ENCODE data around the gene GALM.
A peak's percentile ranks its signal among the peaks of the same experiment; 100 is the strongest.
"Not testable (repeated sequence)": the region's sequence is repeated elsewhere in the genome, so short reads cannot be mapped to it uniquely, and the experiment has no call there.

GALM gene

DNA sequence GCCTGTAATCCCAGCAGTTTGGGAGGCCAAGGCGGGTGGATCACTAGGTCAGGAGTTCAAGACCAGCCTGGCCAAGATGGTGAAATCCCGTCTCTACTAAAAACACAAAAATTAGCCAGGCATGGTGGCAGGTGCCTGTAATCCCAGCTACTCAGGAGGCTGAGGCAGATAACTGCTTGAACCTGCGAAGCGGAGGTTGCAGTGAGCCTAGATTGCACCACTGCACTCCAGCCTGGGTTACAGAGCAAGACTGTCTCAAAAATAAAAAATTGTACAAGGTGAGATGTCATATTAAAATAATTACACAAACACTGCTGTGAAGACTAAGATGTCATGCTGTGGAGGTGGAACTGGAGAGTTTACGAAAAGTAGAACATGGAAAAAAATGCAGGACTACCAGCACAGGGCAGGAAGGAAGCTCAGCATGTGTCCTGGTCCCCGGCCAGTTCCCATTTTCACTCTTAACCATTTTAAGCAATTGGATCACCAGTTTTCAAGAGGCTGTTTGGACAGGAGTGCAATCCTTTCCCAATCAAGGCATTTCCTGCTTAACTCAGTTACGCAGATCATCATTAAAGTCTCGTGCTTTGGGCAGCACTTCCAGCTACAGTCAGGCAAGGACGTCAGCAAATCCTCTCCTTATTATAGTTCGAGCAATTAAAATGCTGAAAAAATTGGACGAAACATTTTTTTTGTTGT is 71.2 kb downstream of the GALM start:
- not testable (repeated sequence) for DNase-seq (ENCODE audit: low read depth in 1 of 2, low spot score in 1 of 2)

- DNase-seq (ENCODE audit: low read depth in 1 of 2, low spot score in 1 of 2): no peak
Observed at GRCh38 chr2:38737925-38738324, 72.0 kb downstream of the GALM start.

GRCh38 chr2:38739524-38739923 is 73.6 kb downstream of the GALM start:
- DNase-seq (ENCODE audit: low read depth in 1 of 2, low spot score in 1 of 2): no peak

GRCh38 chr2:38740851-38741731 is 75.2 kb downstream of the GALM start:
- no peak for DNase-seq (ENCODE audit: low read depth in 1 of 2, low spot score in 1 of 2)

- no peak for DNase-seq (ENCODE audit: low read depth in 1 of 2, low spot score in 1 of 2)
Observed at GRCh38 chr2:38742797-38743559, 77.1 kb downstream of the GALM start.

DNA sequence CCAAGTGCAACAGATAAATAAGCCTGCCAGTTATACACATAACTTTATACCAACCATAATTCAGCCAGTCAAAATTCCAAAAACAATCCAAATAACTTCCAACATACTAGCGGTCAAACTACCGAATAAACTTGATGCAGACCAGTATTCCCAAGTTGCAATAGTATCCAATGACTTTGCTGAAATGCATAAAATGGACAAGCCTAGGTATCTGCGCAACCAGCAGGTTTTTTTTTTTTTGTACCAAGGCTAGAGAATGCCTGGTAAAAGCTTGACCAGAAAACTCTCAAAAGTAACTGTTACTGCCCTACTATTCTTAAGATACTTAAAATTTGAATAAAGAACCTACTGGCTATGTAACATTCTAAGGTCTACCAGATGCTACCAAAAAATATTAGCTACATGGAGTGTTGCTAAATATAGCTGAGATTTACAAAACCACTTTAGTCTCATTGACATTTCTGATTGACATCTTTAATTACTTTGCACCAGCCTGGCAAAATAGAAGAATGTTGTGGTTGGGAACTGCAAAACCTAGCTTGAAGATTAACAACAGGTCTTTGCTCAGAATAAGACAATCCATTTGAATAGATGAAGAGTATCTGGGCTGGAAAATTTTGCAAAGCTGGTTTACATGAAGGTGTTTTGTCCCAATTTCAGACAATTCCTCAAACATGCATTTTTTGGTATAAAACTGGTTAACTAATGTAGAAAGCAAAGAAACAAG is 77.9 kb downstream of the GALM start:
- DNase-seq (ENCODE audit: low read depth in 1 of 2, low spot score in 1 of 2): no peak

DNA sequence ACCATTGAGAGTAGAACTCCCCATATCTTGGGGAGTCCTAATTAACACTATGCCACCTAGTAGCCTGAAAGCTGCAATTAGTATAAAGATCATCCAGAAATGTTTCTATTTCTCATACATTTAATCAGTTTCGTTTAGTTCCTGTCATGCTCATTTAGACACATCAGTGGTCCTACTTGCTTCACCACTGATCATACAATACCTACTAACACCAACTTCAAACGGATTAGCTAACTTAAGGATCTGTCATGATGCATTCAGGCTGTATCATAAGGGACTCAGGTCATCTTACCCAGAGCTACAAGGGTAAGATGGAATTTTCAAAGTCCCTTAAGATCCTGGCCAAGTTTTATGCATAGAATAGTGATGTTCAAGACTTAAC is 78.5 kb downstream of the GALM start:
- no peak for DNase-seq (ENCODE audit: low read depth in 1 of 2, low spot score in 1 of 2)

DNA sequence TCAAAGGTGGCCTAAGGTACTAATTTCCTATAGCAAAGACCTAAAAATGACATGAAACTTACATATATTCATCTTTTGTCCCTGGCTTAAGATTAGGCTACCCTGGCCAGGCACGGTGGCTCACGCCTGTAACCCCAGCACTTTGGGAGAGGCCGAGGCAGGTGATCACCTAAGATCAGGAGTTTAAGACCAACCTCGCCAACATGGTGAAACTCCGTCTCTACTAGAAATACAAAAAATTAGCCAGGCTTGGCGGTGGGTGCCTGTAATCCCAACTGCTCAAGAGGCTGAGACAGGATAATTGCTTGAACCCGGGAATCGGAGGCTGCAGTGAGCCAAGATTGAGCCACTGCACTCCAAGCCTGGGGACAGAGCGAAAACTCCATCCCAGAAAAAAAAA is 79.4 kb downstream of the GALM start:
- DNase-seq (ENCODE audit: low read depth in 1 of 2, low spot score in 1 of 2): no peak

DNA sequence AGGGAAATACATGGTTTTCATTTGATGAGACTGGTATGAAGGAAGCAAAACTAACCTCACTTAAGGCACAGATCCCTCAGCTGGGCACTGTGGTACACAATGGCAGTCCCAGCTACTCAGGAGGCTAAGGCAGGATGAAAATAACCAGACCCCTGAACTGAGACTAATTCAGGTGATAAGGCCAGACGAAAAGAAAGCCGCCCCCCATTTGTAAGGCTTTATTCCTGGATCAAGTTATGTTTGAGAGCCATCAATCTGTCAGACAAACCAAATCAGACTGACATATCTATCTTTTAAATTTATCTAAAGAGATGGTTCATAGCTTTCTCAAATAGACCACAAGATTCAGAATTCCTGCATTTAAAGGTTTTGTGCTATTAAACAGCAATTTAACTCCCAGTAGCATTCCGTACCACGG is 81.1 kb downstream of the GALM start:
- DNase-seq (ENCODE audit: low read depth in 1 of 2, low spot score in 1 of 2): no peak

DNA sequence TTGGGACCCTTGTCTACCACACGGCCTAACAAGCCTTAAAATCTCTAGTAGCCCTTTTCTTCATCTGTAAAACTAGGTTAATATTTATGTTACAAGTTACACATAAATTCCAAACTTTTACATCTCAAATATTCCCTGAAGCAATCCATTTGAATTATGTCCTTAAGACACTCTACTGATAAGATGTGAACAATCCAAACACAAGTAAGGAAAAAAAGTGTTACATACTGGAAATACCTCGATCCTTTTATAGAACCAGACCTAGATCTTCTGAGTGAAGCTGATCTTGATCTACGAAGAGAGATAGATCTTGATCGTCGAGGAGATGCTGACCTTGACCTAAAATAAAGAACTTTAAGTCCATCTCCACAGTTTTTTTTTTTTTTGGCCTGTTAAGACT is 81.9 kb downstream of the GALM start:
- DNase-seq (ENCODE audit: low read depth in 1 of 2, low spot score in 1 of 2): no peak

DNA sequence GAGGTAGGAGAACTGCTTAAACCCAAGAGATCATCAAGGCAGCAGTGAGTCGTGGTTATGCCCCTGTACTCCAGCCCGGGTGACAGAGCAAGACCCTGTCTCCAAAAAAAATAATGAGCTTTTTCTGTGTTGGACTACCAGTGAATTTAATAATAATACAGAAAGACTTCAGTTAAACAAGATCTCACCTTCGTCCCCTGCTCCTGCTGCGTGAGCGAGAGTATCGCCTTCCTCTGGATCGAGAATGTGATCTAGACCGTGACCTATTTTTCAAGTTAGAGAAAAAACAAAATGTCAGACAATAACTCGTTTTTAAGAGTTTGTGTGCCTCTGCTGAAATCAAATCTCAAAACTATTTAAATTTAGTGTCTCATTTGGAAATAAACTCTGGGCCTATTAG is 82.5 kb downstream of the GALM start:
- no peak for DNase-seq (ENCODE audit: low read depth in 1 of 2, low spot score in 1 of 2)

GRCh38 chr2:38748943-38749804 is 83.3 kb downstream of the GALM start:
- no peak for DNase-seq (ENCODE audit: low read depth in 1 of 2, low spot score in 1 of 2)

DNA sequence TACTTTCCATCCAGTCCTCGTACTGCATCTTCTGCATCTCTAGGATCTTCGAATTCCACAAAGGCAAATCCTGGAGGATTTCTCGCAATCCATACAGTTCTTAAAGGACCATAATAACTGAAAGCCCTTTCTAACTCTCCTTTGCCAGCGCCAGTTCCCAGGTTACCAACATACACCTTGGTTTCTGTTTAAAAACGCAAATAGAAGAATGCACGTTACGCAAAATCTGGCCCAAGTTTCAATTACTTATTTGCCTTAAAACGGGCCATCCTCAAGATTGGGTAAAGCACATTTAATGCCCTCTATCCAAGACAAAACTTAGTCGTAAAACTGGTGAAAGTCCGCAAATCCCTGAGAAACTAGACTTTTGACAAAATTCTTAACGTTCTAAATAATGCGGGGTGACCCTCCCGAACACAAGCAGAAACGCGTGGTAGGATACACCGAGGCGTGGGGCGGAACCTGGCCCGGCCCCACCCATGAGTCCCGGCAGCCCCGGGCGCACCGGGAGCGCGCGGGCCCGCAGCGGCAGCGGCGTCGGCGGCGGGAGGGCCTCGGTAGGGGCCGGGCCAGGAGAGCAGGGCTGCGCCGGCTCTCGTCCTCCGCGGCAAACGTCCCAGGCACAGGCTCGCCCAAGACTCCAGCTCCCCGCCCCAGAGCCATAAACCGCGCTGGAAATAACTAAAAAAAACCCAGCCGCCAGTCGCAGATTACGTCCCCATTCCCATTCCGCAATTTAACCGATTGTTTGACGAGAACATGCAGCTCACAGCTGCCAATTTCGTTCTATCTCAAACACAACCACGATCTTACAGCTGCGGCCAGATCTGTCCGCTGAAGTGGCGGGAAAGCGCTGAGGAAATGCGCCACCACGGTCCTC is 84.3 kb downstream of the GALM start:
- peak; percentile 13 to 37 for DNase-seq (ENCODE audit: low read depth in 1 of 2, low spot score in 1 of 2)

DNA sequence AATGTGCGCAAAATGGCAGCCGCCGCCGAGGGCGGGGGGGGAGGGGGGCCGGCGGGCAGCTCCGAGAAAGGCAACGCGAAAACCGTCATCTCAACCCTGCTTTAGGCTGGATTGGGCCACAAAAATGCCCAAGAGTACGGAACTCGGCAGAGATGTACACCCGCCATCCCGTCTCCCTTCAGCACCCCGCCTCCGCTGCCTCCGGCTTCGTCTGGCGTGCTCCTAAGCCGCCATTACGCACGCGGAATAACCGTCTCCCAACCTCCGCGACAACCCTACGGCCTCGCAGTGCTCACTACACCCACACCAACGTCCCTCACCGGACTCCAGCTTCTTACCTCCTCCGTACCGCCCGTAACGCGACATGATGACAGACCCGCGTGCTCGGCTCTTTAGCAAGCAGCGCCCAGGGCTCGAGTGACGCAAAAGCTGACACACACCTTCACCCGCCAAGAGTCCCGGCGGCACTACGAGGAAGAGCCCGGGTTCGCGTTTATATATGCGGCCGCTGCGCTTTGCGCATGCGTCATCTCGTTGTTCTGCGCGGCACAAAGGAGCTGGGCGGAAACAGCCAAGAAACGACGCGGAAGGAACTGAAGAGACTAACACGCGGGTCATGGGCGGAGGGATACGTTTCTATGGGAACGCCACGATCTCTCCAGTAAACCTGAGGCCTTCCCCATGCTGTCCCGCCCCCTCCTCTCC is 85.1 kb downstream of the GALM start, which contains the start of gene SRSF7:
SRSF7 (minus strand) TSS at position 471 of the 705 bp plus-strand sequence; CDS start at position 366, 105 bp downstream.
- peak; percentile 96 to 97 for DNase-seq (ENCODE audit: low read depth in 1 of 2, low spot score in 1 of 2)

DNA sequence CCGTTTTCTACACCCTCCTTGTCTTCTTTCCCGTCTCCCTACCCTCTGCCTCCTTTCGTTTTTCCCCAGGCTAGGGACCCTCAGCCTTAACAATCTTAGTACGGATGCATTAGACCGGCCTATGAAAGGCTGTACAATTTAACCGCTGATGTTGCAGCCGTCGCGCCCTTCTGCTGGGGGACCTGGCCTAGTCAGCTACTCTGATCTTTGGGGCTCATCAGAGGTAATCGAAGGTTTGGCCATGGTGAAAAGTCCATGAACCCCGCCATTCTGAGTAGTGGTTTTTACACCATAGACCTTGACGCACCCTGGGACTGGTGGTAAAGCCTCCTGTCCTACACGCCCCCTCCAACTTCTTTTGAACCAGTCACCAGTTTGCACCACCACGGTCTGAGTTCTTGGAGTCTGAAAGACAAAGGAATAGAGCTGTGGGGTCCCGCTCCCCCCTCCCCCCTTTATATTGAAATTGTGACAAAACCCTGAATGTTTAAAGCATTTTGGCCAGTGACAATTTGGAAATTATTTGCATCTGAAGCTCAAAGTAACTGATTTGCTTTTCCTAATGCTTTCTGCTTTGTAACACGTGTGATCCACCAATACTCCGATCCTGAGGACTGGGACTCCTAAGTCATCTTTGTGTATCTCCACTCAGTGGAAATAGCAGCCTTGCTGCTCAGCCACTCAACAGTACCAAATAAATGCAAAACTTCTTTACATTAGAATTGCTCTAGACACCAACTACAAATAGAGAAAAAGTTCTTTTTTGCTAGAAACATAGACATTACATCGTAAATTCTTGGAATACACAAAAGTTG is 85.9 kb downstream of the GALM start:
- no peak for DNase-seq (ENCODE audit: low read depth in 1 of 2, low spot score in 1 of 2)

- DNase-seq (ENCODE audit: low read depth in 1 of 2, low spot score in 1 of 2): no peak
Observed at GRCh38 chr2:38754049-38754448, 88.1 kb downstream of the GALM start.

DNA sequence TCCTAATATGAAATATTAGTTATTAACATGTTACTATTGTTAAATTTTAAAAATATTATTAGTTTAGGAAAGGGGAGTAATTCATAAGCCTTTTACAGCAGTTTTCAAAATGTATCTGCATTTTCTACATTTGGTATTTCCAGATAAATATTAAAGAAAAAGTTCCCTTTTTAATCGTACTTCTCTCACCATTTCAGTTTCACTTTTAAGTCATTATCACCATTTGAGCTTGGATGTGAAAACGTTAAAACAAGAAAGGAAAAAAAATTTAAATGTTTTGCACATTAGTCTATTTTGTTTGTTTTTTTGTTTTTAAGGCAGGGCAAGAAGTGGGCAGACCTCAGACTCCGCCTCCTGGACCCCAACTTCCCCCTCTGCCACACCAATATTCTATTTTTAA is 88.6 kb downstream of the GALM start:
- no peak for DNase-seq (ENCODE audit: low read depth in 1 of 2, low spot score in 1 of 2)

GRCh38 chr2:38755891-38756290 is 90.0 kb downstream of the GALM start:
- not testable (repeated sequence) for DNase-seq (ENCODE audit: low read depth in 1 of 2, low spot score in 1 of 2)

Data from stimulated activated CD4-positive, alpha-beta T cell treated with anti-CD3 and anti-CD28 coated beads, Interleukin-15, amount 100 ng/mL, for 1 hour (primary cell).